Fibroblast of the aortic adventitia (primary cell): ENCODE data around the gene ST7. TPM values are rescaled to one million over a fixed set of nuclear protein-coding genes. Genes with fewer than 3 reads are reported as not detected.
A peak's percentile ranks its signal among the peaks of the same experiment; 100 is the strongest.

ENCODE experiments used
- DNase-seq: peaks from one replicate; pipeline ENCODE4 v3.0.0-alpha.2; 2010; ENCODE audit warnings: low read depth
- H3K4me3 ChIP-seq: 2 replicates; pipeline ENCODE4 v1.5.1; 2011; ENCODE audit warnings: low read depth, mild to moderate bottlenecking, control low read depth, low read length, moderate library complexity
- total RNA-seq: library from RNA; depleted of rRNA; stranded (reverse); fragments of >200 nt; gene quantifications from 2 replicates; pipeline ENCODE4 v1.2.3, GENCODE V29; 2012; ENCODE audit warnings: low replicate concordance
- TF ChIP-seq, protein P1 (sequence below): IDR thresholded peaks from 2 replicates; pipeline ENCODE4 v1.5.1; 2011; ENCODE audit warnings: mild to moderate bottlenecking, low read length, control low read depth, inconsistent platforms; ENCODE audit not compliant: insufficient read depth

ST7 gene
- total RNA-seq, 1 donor, result 22.7 TPM

DNA sequence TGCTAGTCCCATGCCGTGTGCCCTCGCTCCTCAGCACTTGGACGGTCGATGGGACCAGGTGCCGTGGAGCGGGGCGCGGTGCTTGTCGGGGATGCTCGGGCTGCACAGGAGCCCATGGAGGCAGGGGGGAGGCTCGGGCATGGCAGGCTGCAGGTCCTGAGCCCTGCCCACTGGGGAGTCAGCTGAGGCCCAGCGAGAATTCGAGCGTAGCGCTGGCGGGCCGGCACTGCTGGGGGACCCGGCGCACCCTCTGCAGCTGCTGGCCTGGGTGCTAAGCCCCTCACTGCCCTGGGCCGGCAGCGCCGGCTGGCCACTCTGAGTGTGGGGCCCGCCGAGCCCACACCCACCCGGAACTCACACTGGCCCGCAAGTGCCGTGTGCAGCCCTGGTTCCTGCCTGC lies 44.7 kb downstream of the ST7 start:
- H3K4me3 ChIP-seq, result no peak overlapping the region
- no peak for DNase-seq
- TF ChIP-seq, protein P1, sequence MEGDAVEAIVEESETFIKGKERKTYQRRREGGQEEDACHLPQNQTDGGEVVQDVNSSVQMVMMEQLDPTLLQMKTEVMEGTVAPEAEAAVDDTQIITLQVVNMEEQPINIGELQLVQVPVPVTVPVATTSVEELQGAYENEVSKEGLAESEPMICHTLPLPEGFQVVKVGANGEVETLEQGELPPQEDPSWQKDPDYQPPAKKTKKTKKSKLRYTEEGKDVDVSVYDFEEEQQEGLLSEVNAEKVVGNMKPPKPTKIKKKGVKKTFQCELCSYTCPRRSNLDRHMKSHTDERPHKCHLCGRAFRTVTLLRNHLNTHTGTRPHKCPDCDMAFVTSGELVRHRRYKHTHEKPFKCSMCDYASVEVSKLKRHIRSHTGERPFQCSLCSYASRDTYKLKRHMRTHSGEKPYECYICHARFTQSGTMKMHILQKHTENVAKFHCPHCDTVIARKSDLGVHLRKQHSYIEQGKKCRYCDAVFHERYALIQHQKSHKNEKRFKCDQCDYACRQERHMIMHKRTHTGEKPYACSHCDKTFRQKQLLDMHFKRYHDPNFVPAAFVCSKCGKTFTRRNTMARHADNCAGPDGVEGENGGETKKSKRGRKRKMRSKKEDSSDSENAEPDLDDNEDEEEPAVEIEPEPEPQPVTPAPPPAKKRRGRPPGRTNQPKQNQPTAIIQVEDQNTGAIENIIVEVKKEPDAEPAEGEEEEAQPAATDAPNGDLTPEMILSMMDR, result no peak

GRCh38 chr7:116998567-116999175 lies 45.4 kb downstream of the ST7 start:
- H3K4me3 ChIP-seq, result no peak overlapping the region
- no peak for DNase-seq
- TF ChIP-seq, protein P1, result no peak

GRCh38 chr7:116999311-116999710 lies 46.0 kb downstream of the ST7 start:
- TF ChIP-seq, protein P1, result no peak
- peak; percentile 39 for DNase-seq
- H3K4me3 ChIP-seq, result no peak overlapping the region

- no peak for DNase-seq
- TF ChIP-seq, protein P1, result no peak
- no peak overlapping the region for H3K4me3 ChIP-seq
Measured at GRCh38 chr7:117001283-117001682, 48.0 kb downstream of the ST7 start.

GRCh38 chr7:117004899-117005298 lies 51.6 kb downstream of the ST7 start:
- DNase-seq, result peak; percentile 35
- TF ChIP-seq, protein P1, result no peak
- H3K4me3 ChIP-seq, result no peak overlapping the region

- TF ChIP-seq, protein P1, result no peak
- DNase-seq, result no peak
- no peak overlapping the region for H3K4me3 ChIP-seq
Measured at GRCh38 chr7:117005449-117005848, 52.1 kb downstream of the ST7 start.
